Right lobe of liver (tissue), 6 donors: Measurements from ENCODE around the gene PMEL. TPM values are rescaled to one million over a fixed set of nuclear protein-coding genes. Genes with fewer than 3 reads are reported as not detected.

ENCODE experiments used
- ATAC-seq, 4 donors: fragments of 200-7000 bp; cut with Tn5 transposase; one replicate each; pipeline ENCODE4 v1.9.1; 2020; ENCODE audit warnings: mild to moderate bottlenecking in 4 of 4, moderate library complexity in 4 of 4
- DNase-seq, 3 donors: peaks; one replicate each; pipeline ENCODE4 v3.0.0-alpha.2; 2020
- H3K27ac ChIP-seq, 3 donors: fragments of 200-600 bp; one replicate each; pipeline ENCODE4 v1.8.0; 2022
- H3K27me3 ChIP-seq, 2 donors: fragments of 200-600 bp; one replicate each; pipeline ENCODE4 v1.8.0; 2022
- H3K36me3 ChIP-seq, 4 donors: fragments of 200-600 bp; sonication (generic) in 1 of 4; one replicate each; pipeline versions ENCODE4 v1.5.1 to v1.8.0; 2017 to 2022; ENCODE audit warnings: control low read depth in 1 of 4
- H3K4me1 ChIP-seq, 4 donors: fragments of 200-600 bp; sonication (generic) in 1 of 4; one replicate each; pipeline versions ENCODE4 v1.5.1 to v1.8.0; 2017 to 2022; ENCODE audit warnings: control low read depth in 1 of 4
- H3K4me3 ChIP-seq, 3 donors: fragments of 200-600 bp; one replicate each; pipeline ENCODE4 v1.8.0; 2022
- H3K9me3 ChIP-seq, 4 donors: fragments of 200-600 bp; sonication (generic) in 1 of 4; one replicate each; pipeline versions ENCODE4 v1.5.1 to v1.8.0; 2017 to 2022; ENCODE audit warnings: control low read depth in 1 of 4
- CTCF ChIP-seq, 4 donors: fragments of 200-600 bp in 3 of 4; fragments of 450-650 bp in 1 of 4; IDR thresholded peaks; one replicate each; pipeline versions ENCODE4 v1.5.1 to v1.8.0; 2016 to 2022; ENCODE audit warnings: antibody characterized with exemption in 4 of 4, mild to moderate bottlenecking in 2 of 4
- POLR2A ChIP-seq: fragments of 450-650 bp; IDR thresholded peaks from one replicate; pipeline ENCODE4 v1.6.1; 2017; ENCODE audit warnings: antibody characterized with exemption, mild to moderate bottlenecking
- WGBS: methylation state at CpG from one replicate; pipeline ENCODE4 v1.1.6; 2018; ENCODE audit warnings: low coverage, low lambda C conversion rate; ENCODE audit not compliant: insufficient coverage; ENCODE audit errors: missing lambda C conversion rate; 5-methylcytosine and 5-hydroxymethylcytosine counted together
- intact Hi-C, 2 donors: fragments of 100-400 bp; cut with DNase I; formaldehyde crosslinking; loops; one replicate each; pipeline versions ENCODE4 v1.11.2 to v1.14.1; 2022
- total RNA-seq, 6 experiments: library from RNA; depleted of rRNA in 2 of 6; stranded (reverse); fragments of >200 nt in 2 of 6; fragmentation: NEBNext Ultra II Directional in 3 of 6; extraction: Animal tissue kit (Norgen Biotek cat#: 25700) in 3 of 6; gene quantifications; one replicate each; pipeline versions ENCODE4 v1.1.0 to v1.2.4, GENCODE V29; 2016 to 2023
- donor health status: DM: no; HTN: yes; CAD: no.
- donor health status: DM: no; HTN: no; CAD: no.
- donor health status: DM: no; HTN: no; CAD: no.
- donor health status: DM: no; HTN: yes; CAD: no.
- donor health status: DM: no; HTN: yes; CAD: no.

The PMEL gene
- total RNA-seq, 6 experiments from 2014 or later: 1.5 to 4.5 (median 2.7) TPM

DNA sequence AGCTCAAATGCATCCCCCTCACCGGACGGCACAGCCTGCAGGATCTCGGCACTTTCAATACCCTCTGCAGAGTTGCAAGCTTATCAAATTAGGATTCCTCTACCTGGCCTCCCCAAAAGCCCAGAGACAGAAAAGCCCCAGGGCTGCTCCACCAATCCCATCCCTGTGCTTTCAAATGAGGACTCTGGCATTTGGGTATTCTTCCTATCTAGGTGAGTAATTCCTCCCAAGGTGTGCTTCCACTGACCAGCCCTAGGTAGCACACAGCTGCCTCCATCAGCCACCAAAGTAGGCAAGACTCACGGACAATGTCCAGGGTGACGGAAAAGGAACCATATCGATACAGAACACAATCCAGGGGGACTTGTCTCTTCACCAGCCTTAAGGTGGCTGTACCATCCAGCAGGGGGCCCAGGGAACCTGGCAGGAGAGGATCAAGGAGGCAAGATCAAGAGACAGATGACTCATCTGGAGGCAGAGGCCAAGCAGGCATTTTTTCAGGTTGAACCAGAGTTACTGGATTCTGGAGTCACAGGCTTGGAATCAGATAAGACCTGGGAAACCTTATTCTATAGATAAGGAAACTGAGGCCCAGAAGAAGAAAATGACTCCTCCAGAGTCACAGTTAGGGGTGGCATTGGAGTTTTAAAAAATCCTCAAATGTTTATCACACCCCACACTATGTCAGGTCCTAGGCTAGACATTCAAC, 9.9 kb downstream of the PMEL start:
- 78% methylated on average over 3 of the region's 6 CpGs for WGBS
- H3K27ac ChIP-seq: no peak overlapping the region

GRCh38 chr12:55955344-55955743, 10.5 kb downstream of the PMEL start:
- TF ChIP-seq CTCF (IDR thresholded peaks at IDR 0.05): no peak
- no peak for TF ChIP-seq POLR2A
- WGBS: no CpG with 5 or more reads among the region's 4 CpGs
- Histone ChIP-seq H3K27ac (no peak overlapping the region), H3K9me3 (no peaks in the 10 kb centered on the region), H3K4me3 (no peak overlapping the region), H3K27me3 (no peaks in the 10 kb centered on the region), H3K4me1 (no peaks in the 10 kb centered on the region), H3K36me3 (no peaks in the 10 kb centered on the region)
- intact Hi-C loops: no loop called here
- DNase-seq (no peak), ATAC-seq (peak in 1 of 4 donors; percentile 6)

More for the DNA sequence above, 9.9 kb downstream of the PMEL start:
- H3K4me3 ChIP-seq: no peak overlapping the region
- no peaks in the 10 kb centered on the region for H3K4me1 ChIP-seq
- no peaks in the 10 kb centered on the region for H3K36me3 ChIP-seq
- no peaks in the 10 kb centered on the region for H3K9me3 ChIP-seq
- TF ChIP-seq POLR2A (no peak), CTCF (IDR thresholded peaks at IDR 0.05) (no peak)
- intact Hi-C loops: no loop called here
- DNase-seq (no peak), ATAC-seq (peak in 2 of 4 donors; percentile 17 to 32)
- no peaks in the 10 kb centered on the region for H3K27me3 ChIP-seq

GRCh38 chr12:55946553-55946952, 19.3 kb downstream of the PMEL start:
- no peaks in the 10 kb centered on the region for H3K36me3 ChIP-seq

DNA sequence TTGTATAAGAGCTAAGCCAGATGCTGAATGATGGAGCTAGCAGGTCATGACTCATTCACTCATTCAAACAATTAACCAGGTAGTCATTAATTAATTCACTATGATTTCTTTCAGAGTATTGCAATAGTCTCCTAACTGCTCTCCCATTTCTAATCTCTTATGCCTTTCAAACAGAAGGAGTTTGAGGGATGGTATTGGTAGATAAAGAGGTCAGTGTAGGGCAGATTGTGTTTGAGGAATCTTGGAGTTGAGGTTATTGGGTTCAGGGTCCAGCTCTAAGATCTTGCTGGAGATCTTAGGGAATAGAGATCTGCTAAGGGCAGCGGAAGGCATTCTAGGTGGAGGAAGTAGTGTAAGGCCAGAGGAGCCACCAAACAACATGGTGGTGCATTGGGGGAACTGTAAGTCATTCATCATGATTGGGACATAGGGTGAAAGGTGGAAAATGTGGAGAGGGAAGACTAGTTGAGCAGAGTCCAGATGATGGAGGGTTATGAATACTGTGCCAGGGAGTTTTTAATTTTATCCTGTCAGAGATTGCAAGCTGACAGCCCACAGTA, 23.2 kb downstream of the PMEL start:
- TF ChIP-seq POLR2A (no peak), CTCF (IDR thresholded peaks at IDR 0.05) (no peak)
- 87% methylated on average over 1 of the region's 1 CpG for WGBS
- no peaks in the 10 kb centered on the region for H3K27me3 ChIP-seq
- H3K9me3 ChIP-seq: no peaks in the 10 kb centered on the region
- no peak overlapping the region for H3K27ac ChIP-seq
- H3K36me3 ChIP-seq: no peaks in the 10 kb centered on the region
- H3K4me3 ChIP-seq: no peak overlapping the region
- ATAC-seq (no peak), DNase-seq (no peak)
- no peaks in the 10 kb centered on the region for H3K4me1 ChIP-seq
- intact Hi-C loops: no loop called here

More at GRCh38 chr12:55946553-55946952, 19.3 kb downstream of the PMEL start:
- DNase-seq (no peak), ATAC-seq (no peak)
- H3K27ac ChIP-seq: no peak overlapping the region
- 84% methylated on average over 5 of the region's 6 CpGs for WGBS
- H3K4me3 ChIP-seq: no peak overlapping the region
- H3K4me1 ChIP-seq: no peaks in the 10 kb centered on the region
- intact Hi-C loops: no loop called here
- no peaks in the 10 kb centered on the region for H3K9me3 ChIP-seq
- H3K27me3 ChIP-seq: no peaks in the 10 kb centered on the region
- TF ChIP-seq POLR2A: no peak
- no peak for TF ChIP-seq CTCF (IDR thresholded peaks at IDR 0.05)
